HCT116 (cell line): ENCODE data around the gene CIBAR2. TPM values are rescaled to one million over a fixed set of nuclear protein-coding genes. Genes with fewer than 3 reads are reported as not detected.

Experiments
- ATAC-seq: fragments of 200-7000 bp; cut with Tn5 transposase; 2 replicates; pipeline ENCODE4 v1.9.1; 2020; ENCODE audit warnings: mild to moderate bottlenecking, moderate library complexity
- BruUV-seq: library from RNA; stranded (reverse); fragments of 400-500 nt; replicated peaks from 2 replicates; lab custom pipeline; 2021; lab: Mats Ljungman, UMichigan
- CTCF ChIA-PET: fragments of 300-600 bp; sonication (Branson Sonifier 250); formaldehyde crosslinking; loops from one replicate; lab custom pipeline; 2021; ENCODE audit warnings: antibody characterized with exemption; lab: Charles Lee
- POLR2A ChIA-PET: fragments of 300-600, 350-600 bp; sonication (Branson Sonifier 250); formaldehyde crosslinking; loops from one replicate; lab custom pipeline; 2021; ENCODE audit warnings: antibody characterized with exemption; lab: Charles Lee
- RAD21 ChIA-PET, 2 experiments: fragments of 300-600 bp; sonication (Branson Sonifier 250); formaldehyde crosslinking; loops; one replicate each; lab custom pipeline; 2023; ENCODE audit warnings: low total read pairs in 2 of 2; ENCODE audit not compliant: uncharacterized antibody in 2 of 2, unreplicated experiment in 2 of 2, low non-redundant PET in 1 of 2; lab: Charles Lee
- DNase-seq: peaks from one replicate; pipeline ENCODE4 v3.0.0-alpha.2; 2010; ENCODE audit warnings: low read depth, low spot score
- H2AFZ ChIP-seq: fragments of 200-600 bp; shearing (Covaris generic), sonication (generic); 2 replicates; pipeline ENCODE4 v1.6.1; 2017; ENCODE audit warnings: low read depth, mixed run types, mixed read lengths, antibody characterized with exemption, low read length; ENCODE audit not compliant: poor library complexity, severe bottlenecking
- H3K27ac ChIP-seq: 2 replicates; pipeline ENCODE4 v1.5.1; 2012; ENCODE audit warnings: low read depth, low read length
- H3K27me3 ChIP-seq: fragments of 200-600 bp; sonication (generic); 2 replicates; pipeline ENCODE4 v1.6.1; 2016; ENCODE audit warnings: mixed run types, low read length, mixed read lengths; ENCODE audit not compliant: insufficient read depth
- H3K36me3 ChIP-seq, 2 experiments: fragments of 200-500 bp in 1 of 2; fragments of 200-600 bp in 1 of 2; sonication (Bioruptor generic) in 1 of 2; sonication (generic) in 1 of 2; 2 replicates each; pipeline versions ENCODE4 v1.5.1 to v1.6.1; 2014 to 2016; ENCODE audit warnings: low read length in 2 of 2, inconsistent platforms in 1 of 2, mixed read lengths in 1 of 2, mixed run types in 1 of 2; ENCODE audit not compliant: insufficient read depth in 2 of 2, control insufficient read depth in 1 of 2
- H3K4me1 ChIP-seq, 2 experiments: fragments of 200-600 bp in 1 of 2; sonication (generic) in 1 of 2; 2 replicates each; pipeline versions ENCODE4 v1.5.1 to v1.6.1; 2012 to 2017; ENCODE audit warnings: low read length in 2 of 2, inconsistent platforms in 1 of 2, mild to moderate bottlenecking in 1 of 2, mixed read lengths in 1 of 2, mixed run types in 1 of 2, moderate library complexity in 1 of 2; ENCODE audit not compliant: insufficient read depth in 2 of 2, control insufficient read depth in 1 of 2
- H3K4me2 ChIP-seq: fragments of 200-600 bp; sonication (generic); 2 replicates; pipeline ENCODE4 v1.6.1; 2017; ENCODE audit warnings: mixed run types, low read length, mixed read lengths
- H3K4me3 ChIP-seq, 2 experiments: fragments of 200-600 bp in 1 of 2; sonication (generic) in 1 of 2; replicated peaks in 1 of 2; 2 replicates each; pipeline ENCODE4 v1.5.1; 2011 to 2016; ENCODE audit warnings: low read length in 2 of 2, control low read depth in 1 of 2, low read depth in 1 of 2, mild to moderate bottlenecking in 1 of 2, mixed read lengths in 1 of 2, mixed run types in 1 of 2
- H3K79me2 ChIP-seq: fragments of 200-600 bp; sonication (generic); 2 replicates; pipeline ENCODE4 v1.6.1; 2017; ENCODE audit warnings: mild to moderate bottlenecking, mixed run types, low read length, moderate library complexity, mixed read lengths; ENCODE audit not compliant: insufficient read depth
- H3K9ac ChIP-seq: fragments of 200-600 bp; sonication (generic); 2 replicates; pipeline ENCODE4 v1.6.1; 2016; ENCODE audit warnings: low read length, mixed read lengths
- H3K9me2 ChIP-seq: fragments of 200-600 bp; sonication (generic), shearing (Covaris generic); 2 replicates; pipeline ENCODE4 v1.6.1; 2017; ENCODE audit warnings: mixed run types, mild to moderate bottlenecking, moderate library complexity; ENCODE audit not compliant: insufficient read depth
- H3K9me3 ChIP-seq, 2 experiments: fragments of 200-500 bp in 1 of 2; fragments of 200-600 bp in 1 of 2; sonication (Bioruptor generic) in 1 of 2; sonication (generic) in 1 of 2; 2 replicates each; pipeline ENCODE4 v1.6.1; 2014 to 2017; ENCODE audit warnings: low read length in 2 of 2, mixed read lengths in 2 of 2, inconsistent platforms in 1 of 2, low read depth in 1 of 2, mild to moderate bottlenecking in 1 of 2, mixed run types in 1 of 2, moderate library complexity in 1 of 2; ENCODE audit not compliant: control insufficient read depth in 1 of 2, insufficient read depth in 1 of 2
- H4K20me1 ChIP-seq: fragments of 200-600 bp; sonication (generic), shearing (Covaris generic); 2 replicates; pipeline ENCODE4 v1.6.1; 2017; ENCODE audit warnings: mixed run types, mild to moderate bottlenecking, moderate library complexity; ENCODE audit not compliant: insufficient read depth
- REST ChIP-seq: IDR thresholded peaks from 2 replicates; pipeline ENCODE4 v1.6.1; 2012; ENCODE audit warnings: low read depth
- SIN3A ChIP-seq: IDR thresholded peaks from 2 replicates; pipeline ENCODE4 v1.6.1; 2012; ENCODE audit warnings: low read depth
- SP1 ChIP-seq: IDR thresholded peaks from 2 replicates; pipeline ENCODE4 v1.6.1; 2012; ENCODE audit warnings: low read depth
- SRF ChIP-seq: IDR thresholded peaks from 2 replicates; pipeline ENCODE4 v1.6.1; 2012; ENCODE audit warnings: low read depth
- YY1 ChIP-seq: IDR thresholded peaks from 2 replicates; pipeline ENCODE4 v1.6.1; 2011; ENCODE audit warnings: low read length, low read depth, moderate library complexity, mild to moderate bottlenecking; ENCODE audit not compliant: insufficient replicate concordance; ENCODE audit errors: extremely low read depth
- ZBTB33 ChIP-seq: IDR thresholded peaks from 2 replicates; pipeline ENCODE4 v1.6.1; 2011; ENCODE audit warnings: mild to moderate bottlenecking, low read length, moderate library complexity; ENCODE audit not compliant: insufficient replicate concordance; ENCODE audit errors: extremely low read depth
- ZFX ChIP-seq: fragments of 450-650 bp; IDR thresholded peaks from 2 replicates; pipeline ENCODE4 v1.6.1; 2017
- ZNF274 ChIP-seq: fragments of 200-500 bp; sonication (Bioruptor generic); IDR thresholded peaks from 2 replicates; pipeline ENCODE4 v1.6.1; 2014; ENCODE audit warnings: mild to moderate bottlenecking, low read depth, low read length, inconsistent platforms
- intact Hi-C: fragments of 100-400 bp; cut with micrococcal nuclease; formaldehyde crosslinking; loops from 2 replicates; pipeline ENCODE4 v1.10.0; 2022
- total RNA-seq: library from RNA; stranded (reverse); gene quantifications from one replicate; pipeline ENCODE4 v1.2.1, GENCODE V29; 2021; ENCODE audit not compliant: unreplicated experiment
- TF ChIP-seq, protein P1 (sequence below), 3 experiments: fragments of 200-600 bp in 1 of 3; sonication (generic) in 1 of 3; IDR thresholded peaks in 2 of 3; conservative IDR thresholded peaks in 1 of 3; 2 replicates each; pipeline ENCODE4 v1.5.1; 2012 to 2017; ENCODE audit warnings: low read depth in 2 of 3, low read length in 2 of 3, antibody characterized with exemption in 1 of 3, borderline replicate concordance in 1 of 3, control low read depth in 1 of 3, mild to moderate bottlenecking in 1 of 3, mixed read lengths in 1 of 3, mixed run types in 1 of 3, moderate library complexity in 1 of 3; ENCODE audit not compliant: insufficient read depth in 1 of 3

The CIBAR2 gene
- total RNA-seq, 1 experiment from 2014 or later, result 0.27 TPM

- no peak overlapping the region for H3K4me2 ChIP-seq
- H2AFZ ChIP-seq, result no peak overlapping the region
- no peak for ATAC-seq
- ChIA-PET RAD21 (no interaction called here), POLR2A (no interaction called here), CTCF (interaction anchor here (0.8 to 2.9 kb wide), 2 partner anchors 14 to 45 kb away, joined by 4 to 14 read pairs; no protein-coding TSS in a partner anchor)
- H3K36me3 ChIP-seq, result no peaks in the 10 kb centered on the region
- intact Hi-C loops, result no loop called here
- no peak for DNase-seq
- H3K9me3 ChIP-seq, result no peaks in the 10 kb centered on the region
- no peak overlapping the region for H3K4me3 ChIP-seq
- no peak overlapping the region for H3K27ac ChIP-seq
- BruUV-seq, result no TSS peak
- peaks cover 5 to 8% of the 10 kb centered on the region in 2 experiments; a peak in 3 of 4 replicates for H3K4me1 ChIP-seq
- H3K9ac ChIP-seq, result no peak overlapping the region
- H4K20me1 ChIP-seq, result no peaks in the 10 kb centered on the region
- TF ChIP-seq ZNF274 (no peak), ZBTB33 (no peak), SIN3A (no peak), REST (no peak), YY1 (no peak), SP1 (no peak), SRF (no peak), ZFX (no peak)
- TF ChIP-seq, protein P1, sequence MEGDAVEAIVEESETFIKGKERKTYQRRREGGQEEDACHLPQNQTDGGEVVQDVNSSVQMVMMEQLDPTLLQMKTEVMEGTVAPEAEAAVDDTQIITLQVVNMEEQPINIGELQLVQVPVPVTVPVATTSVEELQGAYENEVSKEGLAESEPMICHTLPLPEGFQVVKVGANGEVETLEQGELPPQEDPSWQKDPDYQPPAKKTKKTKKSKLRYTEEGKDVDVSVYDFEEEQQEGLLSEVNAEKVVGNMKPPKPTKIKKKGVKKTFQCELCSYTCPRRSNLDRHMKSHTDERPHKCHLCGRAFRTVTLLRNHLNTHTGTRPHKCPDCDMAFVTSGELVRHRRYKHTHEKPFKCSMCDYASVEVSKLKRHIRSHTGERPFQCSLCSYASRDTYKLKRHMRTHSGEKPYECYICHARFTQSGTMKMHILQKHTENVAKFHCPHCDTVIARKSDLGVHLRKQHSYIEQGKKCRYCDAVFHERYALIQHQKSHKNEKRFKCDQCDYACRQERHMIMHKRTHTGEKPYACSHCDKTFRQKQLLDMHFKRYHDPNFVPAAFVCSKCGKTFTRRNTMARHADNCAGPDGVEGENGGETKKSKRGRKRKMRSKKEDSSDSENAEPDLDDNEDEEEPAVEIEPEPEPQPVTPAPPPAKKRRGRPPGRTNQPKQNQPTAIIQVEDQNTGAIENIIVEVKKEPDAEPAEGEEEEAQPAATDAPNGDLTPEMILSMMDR (IDR thresholded peaks at IDR 0.05 in 2 of 3, conservative IDR thresholded peaks at IDR 0.05 in 1 of 3; ENCODE audit: borderline replicate concordance in 1 of 3, insufficient read depth in 1 of 3, low read depth in 2 of 3, low read length in 2 of 3), result no peak
- no peaks in the 10 kb centered on the region for H3K9me2 ChIP-seq
- H3K27me3 ChIP-seq, result peaks cover 7% of the 10 kb centered on the region; the same call in 1 of the 2 replicates
- H3K79me2 ChIP-seq, result no peaks in the 10 kb centered on the region
Measured at GRCh38 chr16:85159179-85159980, 47.1 kb upstream of the CIBAR2 start.
